Measurements from ENCODE around the gene STYK1. TPM values are rescaled to one million over a fixed set of nuclear protein-coding genes. Genes with fewer than 3 reads are reported as not detected.

STYK1 gene
- total and polyA plus RNA-seq, 9 of the 15 experiments (the other 6 are each of a cell fraction or from before 2014, with no cell fraction given): 0.31 to 1.8 (median 0.64) TPM

DNA sequence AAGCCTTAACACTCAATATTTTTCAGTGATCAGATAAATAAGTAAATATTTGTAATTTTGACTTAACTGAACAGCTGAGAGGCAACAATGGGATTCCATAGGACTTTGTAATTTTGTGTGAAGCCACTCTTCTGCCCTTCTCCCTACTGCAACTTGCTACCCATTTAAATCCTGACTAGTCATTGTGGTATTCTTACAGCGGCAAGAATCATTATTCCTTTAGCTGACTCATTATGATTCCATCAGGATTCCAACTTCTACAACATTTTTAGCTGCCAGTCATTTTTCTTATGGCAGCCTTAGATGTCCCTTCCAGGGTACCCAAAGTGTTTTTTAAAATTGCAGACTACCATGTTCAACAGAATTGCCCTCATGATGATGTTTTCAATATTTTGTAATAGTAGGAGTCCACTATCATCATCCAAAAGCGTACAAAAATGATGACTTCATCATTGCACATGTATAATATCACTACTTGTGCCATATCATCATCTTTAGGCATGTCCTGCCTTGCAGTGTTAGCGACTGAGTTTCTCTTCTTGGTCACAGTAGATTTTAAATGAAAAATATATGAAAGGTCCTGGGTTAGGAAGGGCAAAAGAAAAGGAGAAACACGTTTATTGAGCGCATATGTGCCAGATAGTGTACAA is 55.4 kb downstream of the STYK1 start (continued):
- TF ChIP-seq HMGN3 (IDR thresholded peaks at IDR 0.05; ENCODE audit: borderline replicate concordance, extremely low read depth, insufficient read length, low read depth, low read length) (no peak), ZNF253 (CRISPR knock-in tag; conservative IDR thresholded peaks at IDR 0.05) (no peak), ZSCAN32 (CRISPR knock-in tag; IDR thresholded peaks at IDR 0.05) (no peak), SMARCA4 (IDR thresholded peaks at IDR 0.05) (peak; percentile 48; the same call in 1 of the 2 replicates), STAG1 (CRISPR knock-in tag; IDR thresholded peaks at IDR 0.05; ENCODE audit: borderline replicate concordance) (no peak), NUFIP1 (IDR thresholded peaks at IDR 0.05; ENCODE audit: partially characterized antibody) (no peak), SETDB1 (IDR thresholded peaks at IDR 0.05; ENCODE audit: low read length) (no peak), XRCC3 (IDR thresholded peaks at IDR 0.05) (no peak), RBFOX2 (IDR thresholded peaks at IDR 0.05; ENCODE audit: low read depth, low read length) (no peak), SRSF9 (IDR thresholded peaks at IDR 0.05; ENCODE audit: borderline replicate concordance, low read depth, low read length) (no peak), FUS (optimal IDR thresholded peaks at IDR 0.05; ENCODE audit: low read depth, low read length) (no peak), FOXJ3 (CRISPR knock-in tag; IDR thresholded peaks at IDR 0.05) (no peak), FOSL1 (tag; conservative IDR thresholded peaks at IDR 0.05) (peak; percentile 84), MEIS2 (IDR thresholded peaks at IDR 0.05; ENCODE audit: partially characterized antibody) (peak; percentile 16)
- TF ChIP-seq, protein P1, sequence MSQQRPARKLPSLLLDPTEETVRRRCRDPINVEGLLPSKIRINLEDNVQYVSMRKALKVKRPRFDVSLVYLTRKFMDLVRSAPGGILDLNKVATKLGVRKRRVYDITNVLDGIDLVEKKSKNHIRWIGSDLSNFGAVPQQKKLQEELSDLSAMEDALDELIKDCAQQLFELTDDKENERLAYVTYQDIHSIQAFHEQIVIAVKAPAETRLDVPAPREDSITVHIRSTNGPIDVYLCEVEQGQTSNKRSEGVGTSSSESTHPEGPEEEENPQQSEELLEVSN (IDR thresholded peaks at IDR 0.05; ENCODE audit: borderline replicate concordance in 1 of 2, extremely low read depth in 1 of 2, insufficient read depth in 1 of 2, insufficient read length in 1 of 2, low read depth in 1 of 2, low read length in 1 of 2, poor library complexity in 1 of 2, severe bottlenecking in 1 of 2): no peak
- TF ChIP-seq, protein P2, sequence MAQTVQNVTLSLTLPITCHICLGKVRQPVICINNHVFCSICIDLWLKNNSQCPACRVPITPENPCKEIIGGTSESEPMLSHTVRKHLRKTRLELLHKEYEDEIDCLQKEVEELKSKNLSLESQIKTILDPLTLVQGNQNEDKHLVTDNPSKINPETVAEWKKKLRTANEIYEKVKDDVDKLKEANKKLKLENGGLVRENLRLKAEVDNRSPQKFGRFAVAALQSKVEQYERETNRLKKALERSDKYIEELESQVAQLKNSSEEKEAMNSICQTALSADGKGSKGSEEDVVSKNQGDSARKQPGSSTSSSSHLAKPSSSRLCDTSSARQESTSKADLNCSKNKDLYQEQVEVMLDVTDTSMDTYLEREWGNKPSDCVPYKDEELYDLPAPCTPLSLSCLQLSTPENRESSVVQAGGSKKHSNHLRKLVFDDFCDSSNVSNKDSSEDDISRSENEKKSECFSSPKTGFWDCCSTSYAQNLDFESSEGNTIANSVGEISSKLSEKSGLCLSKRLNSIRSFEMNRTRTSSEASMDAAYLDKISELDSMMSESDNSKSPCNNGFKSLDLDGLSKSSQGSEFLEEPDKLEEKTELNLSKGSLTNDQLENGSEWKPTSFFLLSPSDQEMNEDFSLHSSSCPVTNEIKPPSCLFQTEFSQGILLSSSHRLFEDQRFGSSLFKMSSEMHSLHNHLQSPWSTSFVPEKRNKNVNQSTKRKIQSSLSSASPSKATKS (CRISPR knock-in tag; IDR thresholded peaks at IDR 0.05): no peak
- TF ChIP-seq, protein P3, sequence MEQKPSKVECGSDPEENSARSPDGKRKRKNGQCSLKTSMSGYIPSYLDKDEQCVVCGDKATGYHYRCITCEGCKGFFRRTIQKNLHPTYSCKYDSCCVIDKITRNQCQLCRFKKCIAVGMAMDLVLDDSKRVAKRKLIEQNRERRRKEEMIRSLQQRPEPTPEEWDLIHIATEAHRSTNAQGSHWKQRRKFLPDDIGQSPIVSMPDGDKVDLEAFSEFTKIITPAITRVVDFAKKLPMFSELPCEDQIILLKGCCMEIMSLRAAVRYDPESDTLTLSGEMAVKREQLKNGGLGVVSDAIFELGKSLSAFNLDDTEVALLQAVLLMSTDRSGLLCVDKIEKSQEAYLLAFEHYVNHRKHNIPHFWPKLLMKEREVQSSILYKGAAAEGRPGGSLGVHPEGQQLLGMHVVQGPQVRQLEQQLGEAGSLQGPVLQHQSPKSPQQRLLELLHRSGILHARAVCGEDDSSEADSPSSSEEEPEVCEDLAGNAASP (IDR thresholded peaks at IDR 0.05): no peak
- TF ChIP-seq, protein P4, sequence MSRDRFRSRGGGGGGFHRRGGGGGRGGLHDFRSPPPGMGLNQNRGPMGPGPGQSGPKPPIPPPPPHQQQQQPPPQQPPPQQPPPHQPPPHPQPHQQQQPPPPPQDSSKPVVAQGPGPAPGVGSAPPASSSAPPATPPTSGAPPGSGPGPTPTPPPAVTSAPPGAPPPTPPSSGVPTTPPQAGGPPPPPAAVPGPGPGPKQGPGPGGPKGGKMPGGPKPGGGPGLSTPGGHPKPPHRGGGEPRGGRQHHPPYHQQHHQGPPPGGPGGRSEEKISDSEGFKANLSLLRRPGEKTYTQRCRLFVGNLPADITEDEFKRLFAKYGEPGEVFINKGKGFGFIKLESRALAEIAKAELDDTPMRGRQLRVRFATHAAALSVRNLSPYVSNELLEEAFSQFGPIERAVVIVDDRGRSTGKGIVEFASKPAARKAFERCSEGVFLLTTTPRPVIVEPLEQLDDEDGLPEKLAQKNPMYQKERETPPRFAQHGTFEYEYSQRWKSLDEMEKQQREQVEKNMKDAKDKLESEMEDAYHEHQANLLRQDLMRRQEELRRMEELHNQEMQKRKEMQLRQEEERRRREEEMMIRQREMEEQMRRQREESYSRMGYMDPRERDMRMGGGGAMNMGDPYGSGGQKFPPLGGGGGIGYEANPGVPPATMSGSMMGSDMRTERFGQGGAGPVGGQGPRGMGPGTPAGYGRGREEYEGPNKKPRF (IDR thresholded peaks at IDR 0.05; ENCODE audit: low read depth, low read length): no peak
- TF ChIP-seq, protein P5, sequence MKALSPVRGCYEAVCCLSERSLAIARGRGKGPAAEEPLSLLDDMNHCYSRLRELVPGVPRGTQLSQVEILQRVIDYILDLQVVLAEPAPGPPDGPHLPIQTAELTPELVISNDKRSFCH (CRISPR knock-in tag; IDR thresholded peaks at IDR 0.05): no peak
- TF ChIP-seq, protein P5 (tag; IDR thresholded peaks at IDR 0.05): no peak

All from K562 (cell line).